GM12875 (cell line): Measurements from ENCODE around the gene DYNLT2.

Experiments used
- H3K4me3 ChIP-seq: one replicate; pipeline ENCODE4 v1.5.1; 2011; ENCODE audit warnings: low read depth, low read length, control low read depth
- TF ChIP-seq, protein P1 (sequence below): IDR thresholded peaks from 2 replicates; pipeline ENCODE4 v1.5.1; 2011; ENCODE audit warnings: low read depth, mild to moderate bottlenecking, control low read depth, inconsistent platforms, low read length, moderate library complexity, borderline replicate concordance; ENCODE audit not compliant: insufficient read depth

Gene DYNLT2

DNA sequence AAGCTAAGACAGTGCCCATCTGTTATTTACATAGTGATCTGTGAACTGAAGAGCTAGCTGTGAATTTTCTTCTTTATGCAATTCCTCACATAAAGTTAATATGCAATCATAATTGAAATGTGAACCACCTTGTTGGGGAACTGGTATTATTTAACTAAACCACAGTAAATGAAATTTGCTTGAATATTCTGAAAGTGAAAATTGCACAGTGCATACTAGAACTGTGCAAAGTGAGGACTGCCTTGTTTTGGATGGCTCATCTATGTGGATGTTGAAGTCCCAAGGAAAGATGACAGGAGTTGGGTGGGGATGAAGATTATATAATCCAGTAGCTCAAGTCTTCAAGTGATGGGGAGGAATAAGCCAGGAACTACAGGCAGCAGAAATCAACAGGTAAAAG lies 21.4 kb downstream of the DYNLT2 start:
- H3K4me3 ChIP-seq: no peak overlapping the region
- TF ChIP-seq, protein P1, sequence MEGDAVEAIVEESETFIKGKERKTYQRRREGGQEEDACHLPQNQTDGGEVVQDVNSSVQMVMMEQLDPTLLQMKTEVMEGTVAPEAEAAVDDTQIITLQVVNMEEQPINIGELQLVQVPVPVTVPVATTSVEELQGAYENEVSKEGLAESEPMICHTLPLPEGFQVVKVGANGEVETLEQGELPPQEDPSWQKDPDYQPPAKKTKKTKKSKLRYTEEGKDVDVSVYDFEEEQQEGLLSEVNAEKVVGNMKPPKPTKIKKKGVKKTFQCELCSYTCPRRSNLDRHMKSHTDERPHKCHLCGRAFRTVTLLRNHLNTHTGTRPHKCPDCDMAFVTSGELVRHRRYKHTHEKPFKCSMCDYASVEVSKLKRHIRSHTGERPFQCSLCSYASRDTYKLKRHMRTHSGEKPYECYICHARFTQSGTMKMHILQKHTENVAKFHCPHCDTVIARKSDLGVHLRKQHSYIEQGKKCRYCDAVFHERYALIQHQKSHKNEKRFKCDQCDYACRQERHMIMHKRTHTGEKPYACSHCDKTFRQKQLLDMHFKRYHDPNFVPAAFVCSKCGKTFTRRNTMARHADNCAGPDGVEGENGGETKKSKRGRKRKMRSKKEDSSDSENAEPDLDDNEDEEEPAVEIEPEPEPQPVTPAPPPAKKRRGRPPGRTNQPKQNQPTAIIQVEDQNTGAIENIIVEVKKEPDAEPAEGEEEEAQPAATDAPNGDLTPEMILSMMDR: no peak

DNA sequence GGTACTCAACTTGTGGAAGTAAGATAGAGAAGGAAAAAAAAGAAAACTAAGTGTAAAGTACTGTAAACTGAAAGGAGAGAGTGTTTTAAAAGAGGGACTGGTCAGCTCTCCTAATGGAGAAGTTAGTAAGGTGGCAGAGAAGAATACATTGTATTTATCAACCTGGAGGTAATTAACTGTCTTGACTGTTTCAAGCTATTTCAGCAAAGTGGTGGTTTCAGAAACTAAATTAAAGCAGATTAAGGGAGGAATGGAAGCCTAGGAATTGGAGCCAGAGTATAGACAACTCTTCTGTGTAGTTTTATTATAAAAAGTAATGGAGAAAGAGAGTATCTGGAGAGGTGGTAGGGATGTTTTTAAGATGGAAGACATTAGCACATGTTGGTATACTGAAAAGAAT lies 24.4 kb downstream of the DYNLT2 start:
- no peak overlapping the region for H3K4me3 ChIP-seq
- TF ChIP-seq, protein P1: no peak

DNA sequence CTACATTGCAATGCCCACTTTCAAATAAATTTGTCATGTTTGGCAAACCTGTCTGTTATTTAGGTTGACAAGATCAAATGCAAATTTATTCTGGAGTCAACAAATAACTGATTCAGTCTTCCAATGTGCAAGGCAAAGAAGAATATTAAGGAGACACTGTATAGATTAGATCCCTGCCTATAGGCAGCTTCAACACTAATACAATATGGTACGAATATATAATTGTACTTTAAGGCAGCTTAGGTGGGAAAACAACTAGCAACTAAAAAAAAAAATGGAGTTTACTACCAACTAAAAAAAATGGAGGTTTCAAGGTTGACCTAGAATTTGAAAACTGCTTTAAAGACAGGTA lies 25.3 kb downstream of the DYNLT2 start:
- H3K4me3 ChIP-seq: no peak overlapping the region
- TF ChIP-seq, protein P1: no peak

DNA sequence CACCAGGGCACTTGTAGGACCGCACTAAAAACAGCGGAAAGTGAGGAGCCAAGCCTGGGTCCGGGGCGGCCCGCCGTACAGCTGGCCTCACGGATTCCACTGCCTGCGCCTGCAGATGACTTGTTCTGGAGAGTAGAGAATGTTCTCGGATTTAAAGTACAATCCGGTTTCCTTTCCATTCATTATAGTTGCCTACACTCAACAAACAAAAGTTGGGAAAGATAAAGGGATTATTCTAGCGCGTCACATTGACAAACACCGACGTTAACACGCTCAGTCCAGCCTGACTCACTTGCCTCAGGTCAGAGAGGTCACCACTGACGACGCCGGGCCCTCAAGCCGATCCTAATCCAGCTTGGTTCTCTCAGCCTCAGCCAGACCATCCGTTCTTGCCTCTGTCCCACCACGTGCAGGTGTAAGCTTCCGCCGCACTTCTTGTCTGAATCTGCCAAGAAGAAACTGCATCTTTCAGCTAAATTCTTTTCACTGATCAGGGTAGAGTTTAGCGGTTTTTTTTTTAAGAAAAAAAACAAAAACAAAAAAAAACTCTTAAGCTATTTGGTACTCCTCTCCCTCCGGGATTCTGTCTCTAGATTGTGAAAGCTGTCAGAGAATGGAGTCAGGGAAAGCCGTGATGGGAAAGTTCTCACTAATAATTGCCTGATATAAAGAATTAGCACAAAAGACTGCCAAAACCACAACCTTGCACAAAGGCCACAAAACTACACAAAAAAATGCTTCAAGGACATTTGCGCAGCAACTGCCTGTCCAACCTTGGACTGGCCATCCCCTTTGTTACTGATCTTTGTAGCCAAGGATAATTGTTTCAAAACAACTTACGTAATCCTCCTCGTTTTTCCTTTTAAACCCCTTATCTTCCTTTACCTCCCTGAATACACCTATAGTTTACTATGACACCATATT lies 26.0 kb downstream of the DYNLT2 start:
- H3K4me3 ChIP-seq: peak overlapping the region; percentile 50
- TF ChIP-seq, protein P1: no peak

DNA sequence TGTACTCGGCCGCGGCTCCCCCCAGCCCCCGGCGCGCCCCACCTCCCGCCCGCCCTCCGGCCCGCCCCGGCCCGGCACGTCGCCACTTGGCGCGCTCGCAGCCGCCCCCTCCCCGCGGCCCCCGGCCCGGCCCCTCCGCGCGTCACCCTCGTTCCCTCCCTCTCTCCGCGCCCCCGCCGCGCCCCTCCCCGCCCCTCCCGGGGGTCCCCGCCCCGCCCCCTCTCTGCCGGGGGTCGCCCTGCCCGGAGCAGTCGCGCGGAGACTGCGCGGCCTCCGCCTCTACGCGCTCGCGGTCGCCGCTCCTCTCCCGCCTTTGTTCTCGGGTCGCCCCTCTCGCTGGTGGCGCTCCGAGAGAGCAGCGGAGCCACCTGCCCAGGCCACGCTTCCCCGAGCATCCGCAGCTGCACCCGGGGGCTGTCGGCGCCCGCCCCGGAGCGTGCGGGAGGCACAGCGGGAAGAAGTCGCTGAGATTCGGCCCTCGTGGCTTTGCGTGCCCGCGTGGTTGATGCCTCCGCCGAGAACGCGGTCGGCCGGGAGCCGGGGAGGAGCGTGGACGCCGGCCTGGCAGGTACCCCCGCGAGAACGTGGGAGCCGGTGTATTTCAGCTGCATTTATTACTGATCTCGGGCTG lies 26.8 kb downstream of the DYNLT2 start, which contains the start of gene PHF10:
Gene PHF10 (minus strand): TSS at position 7 of the 631 bp plus-strand sequence. CDS start 569 bp downstream, outside the sequence.
- H3K4me3 ChIP-seq: peak within 1 kb of the TSS; percentile 50
- TF ChIP-seq, protein P1: no peak

DNA sequence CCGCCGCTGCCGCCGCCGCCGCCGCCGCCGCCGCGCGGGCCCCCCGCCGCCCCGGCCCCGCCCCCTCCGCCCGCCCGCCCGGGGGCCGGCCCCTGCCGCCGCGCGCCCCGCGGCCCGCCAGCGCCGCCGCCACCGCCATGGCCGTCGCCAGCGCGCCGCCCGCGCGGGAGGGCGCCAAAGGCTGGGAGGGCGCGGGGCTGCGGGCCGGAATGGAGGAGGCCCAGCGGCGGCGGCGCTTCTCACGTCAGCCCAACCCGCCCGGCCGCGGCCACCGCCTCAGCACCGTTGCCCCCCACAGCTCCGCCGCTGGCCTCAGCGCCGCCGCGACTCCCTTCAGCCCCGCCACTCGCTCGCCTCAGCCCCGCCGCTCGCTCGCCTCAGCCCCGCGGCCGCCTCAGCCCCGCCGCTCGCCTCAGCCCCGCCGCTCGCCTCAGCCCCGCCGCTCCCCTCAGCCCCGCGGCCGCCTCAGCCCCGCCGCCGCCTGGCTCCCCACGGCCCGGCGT lies 27.3 kb downstream of the DYNLT2 start:
- H3K4me3 ChIP-seq: peak overlapping the region; percentile 50

More for the DNA sequence above, 27.3 kb downstream of the DYNLT2 start:
- TF ChIP-seq, protein P1: no peak
